H1 (cell line): Measurements from ENCODE around the gene UHRF1. TPM values are rescaled to one million over a fixed set of nuclear protein-coding genes. Genes with fewer than 3 reads are reported as not detected.

Experiments used
- CBX8 ChIP-seq: fragments of 300-800, 300-1000 bp; sonication (generic); IDR thresholded peaks from 2 replicates; pipeline ENCODE4 v1.7.1; 2016; ENCODE audit warnings: low read depth, low read length, borderline replicate concordance
- GTF2F1 ChIP-seq: IDR thresholded peaks from 2 replicates; pipeline ENCODE4 v1.6.1; 2012; ENCODE audit warnings: low read depth, low read length, improper control_type of control experiment, borderline replicate concordance
- JUN ChIP-seq: IDR thresholded peaks from 2 replicates; pipeline ENCODE4 v1.6.1; 2011; ENCODE audit warnings: low read depth, mild to moderate bottlenecking, improper control_type of control experiment, low read length
- PHF8 ChIP-seq: fragments of 200-600 bp; sonication (generic); conservative IDR thresholded peaks from 2 replicates; pipeline ENCODE4 v1.7.1; 2012; ENCODE audit warnings: low read depth, mild to moderate bottlenecking, inconsistent platforms, low read length, moderate library complexity
- RAD21 ChIP-seq, 2 experiments: IDR thresholded peaks in 1 of 2; conservative IDR thresholded peaks in 1 of 2; 2 replicates each; pipeline ENCODE4 v1.6.1; 2011; ENCODE audit warnings: low read depth in 2 of 2, low read length in 2 of 2, improper control_type of control experiment in 1 of 2, inconsistent platforms in 1 of 2, mild to moderate bottlenecking in 1 of 2, moderate library complexity in 1 of 2
- polyA plus RNA-seq, 7 experiments: library from polyadenylated mRNA; depleted of rRNA in 3 of 7; stranded (reverse) in 5 of 7; unstranded in 2 of 7; fragments of >200 nt in 5 of 7; fragments of 200-250 nt in 2 of 7; gene quantifications; 1 replicate in 5 of 7; 2 replicates in 1 of 7; 4 replicates in 1 of 7; pipeline versions ENCODE4 v1.2.1 to v1.2.3, GENCODE V29; 2011 to 2013; ENCODE audit warnings: missing spikeins in 2 of 7, mixed read lengths in 2 of 7
- total RNA-seq: library from RNA; stranded (reverse); fragmentation: NEBNext Ultra II Directional; extraction: Animal tissue kit (Norgen Biotek cat#: 25700); gene quantifications from 2 replicates; pipeline ENCODE4 v1.2.1, GENCODE V29; 2021

Gene UHRF1
- total and polyA plus RNA-seq, 2 of the 8 experiments (the other 6 are each of a cell fraction or from before 2014, with no cell fraction given), result 14.7 to 65.8 TPM

- TF ChIP-seq CBX8, result no peak
- TF ChIP-seq RAD21 (IDR thresholded peaks at IDR 0.05 in 1 of 2, conservative IDR thresholded peaks at IDR 0.05 in 1 of 2; ENCODE audit: low read depth in 2 of 2, low read length in 2 of 2), result no peak
- TF ChIP-seq GTF2F1, result no peak
- TF ChIP-seq JUN, result no peak
- no peak for TF ChIP-seq PHF8
- TF ChIP-seq, all 59 proteins: peak for 0
Observed at GRCh38 chr19:4997297-4997696, 88.0 kb downstream of the UHRF1 start (continued).
